Left renal pelvis (tissue), 4 donors: Measurements from ENCODE around the gene MS4A4E. TPM values are rescaled to one million over a fixed set of nuclear protein-coding genes. Genes with fewer than 3 reads are reported as not detected.
"Not testable (repeated sequence)": the region's sequence is repeated elsewhere in the genome, so short reads cannot be mapped to it uniquely, and the experiment has no call there.

Experiments
- DNase-seq, 4 donors: peaks; one replicate each; pipeline ENCODE4 v3.0.0-alpha.2; 2013; ENCODE audit warnings: low read depth in 4 of 4, low spot score in 3 of 4
- polyA plus RNA-seq, 4 donors: library from polyadenylated mRNA; unstranded; fragments of 120-200 nt; gene quantifications; one replicate each; pipeline ENCODE4 v1.2.1, GENCODE V29; 2013; ENCODE audit not compliant: insufficient read length in 4 of 4

Gene MS4A4E
- polyA plus RNA-seq, 4 donors, result 0.83 to 1.4 (median 1.2) TPM

DNA sequence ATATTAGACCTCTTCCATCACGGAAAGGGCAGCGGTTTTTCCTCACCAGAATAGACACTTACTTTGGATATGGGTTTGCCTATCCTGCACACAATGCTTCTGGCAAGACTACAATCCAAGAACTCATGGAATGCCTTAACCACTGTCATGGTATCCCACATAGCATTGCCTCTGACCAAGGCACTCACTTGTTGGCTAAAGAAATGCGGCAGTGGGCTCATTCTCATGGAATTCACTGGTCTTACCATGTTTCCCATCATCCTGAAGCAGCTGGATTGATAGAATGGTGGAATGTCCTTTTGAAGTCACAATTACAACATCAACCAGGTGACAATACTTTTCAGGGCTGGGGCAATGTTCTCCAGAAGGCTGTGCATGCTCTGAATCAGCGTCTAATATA lies 20.8 kb downstream of the MS4A4E start:
- no peak for DNase-seq

DNA sequence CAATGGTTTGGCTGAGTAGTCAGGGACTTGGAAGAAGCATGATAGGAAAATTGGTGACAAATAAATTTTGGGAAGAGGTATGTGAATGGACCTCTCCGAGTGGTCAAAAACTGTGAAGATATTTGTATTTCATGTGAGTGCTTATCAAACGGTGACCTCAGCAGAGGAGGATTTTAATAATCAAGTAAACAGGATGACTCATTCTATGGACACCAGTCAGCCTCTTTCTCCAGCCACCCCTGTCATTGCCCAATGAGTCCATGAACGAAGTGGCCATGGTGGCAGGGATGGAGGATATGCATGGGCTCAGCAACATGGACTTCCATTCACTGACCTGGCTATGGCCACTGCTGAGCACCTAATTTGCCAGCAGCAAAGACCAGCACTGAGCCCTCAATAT lies 21.2 kb downstream of the MS4A4E start:
- DNase-seq, result no peak

DNA sequence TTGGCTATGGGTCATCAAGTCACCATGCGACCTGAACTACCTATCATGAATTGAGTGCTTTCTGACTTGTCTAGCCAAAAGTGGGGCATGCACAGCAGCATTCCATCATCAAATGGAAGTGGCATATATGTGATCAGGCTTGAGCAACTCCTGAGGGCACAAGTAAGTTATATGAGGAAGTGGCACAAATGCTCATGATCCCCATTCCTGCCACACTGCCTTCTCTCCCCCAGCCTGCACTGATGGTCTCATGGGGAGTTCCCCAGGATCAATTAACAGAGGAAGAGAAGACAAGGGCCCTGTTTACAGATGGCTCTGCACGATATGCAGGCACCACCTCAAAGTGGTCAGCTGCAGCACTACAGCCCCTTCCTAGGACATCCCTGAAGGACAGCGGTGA lies 21.8 kb downstream of the MS4A4E start:
- DNase-seq, result no peak

DNA sequence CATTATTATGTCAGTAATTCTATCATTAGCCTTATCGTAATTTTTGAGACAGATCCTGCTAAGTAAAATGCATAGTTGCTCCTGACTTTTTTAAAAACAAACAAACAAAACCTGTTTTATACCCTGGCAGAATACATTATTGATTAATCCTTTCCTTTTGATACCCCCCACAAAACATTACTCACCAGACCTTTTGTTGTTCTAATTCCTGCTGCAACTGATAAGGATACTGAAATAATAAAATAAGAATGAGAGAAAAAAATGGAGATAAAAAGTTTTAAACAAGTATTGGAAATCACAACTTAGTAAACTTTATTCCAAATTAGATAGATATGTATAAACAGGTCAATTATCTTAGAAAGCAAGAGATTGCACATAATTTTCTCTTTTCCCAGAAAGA lies 28.6 kb downstream of the MS4A4E start:
- no peak for DNase-seq

DNA sequence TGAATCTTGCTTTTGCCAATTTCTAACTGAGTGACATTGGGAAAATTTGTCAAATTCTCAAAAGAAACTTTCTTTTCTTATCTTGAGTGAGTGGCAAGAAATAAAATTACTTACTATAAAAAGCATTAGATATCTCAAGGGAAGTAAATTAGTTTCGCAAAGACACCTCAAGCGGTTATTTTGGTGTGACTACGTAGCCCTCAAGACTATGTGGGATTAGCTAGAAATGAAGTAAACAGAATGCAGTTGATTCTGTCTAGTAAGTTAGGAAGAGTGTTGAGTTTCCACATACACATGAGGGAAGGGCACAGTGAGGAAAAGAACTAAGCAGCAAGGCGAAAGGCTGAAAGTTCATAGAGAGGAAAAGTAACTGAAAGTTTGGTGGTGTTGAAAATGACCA lies 31.7 kb downstream of the MS4A4E start:
- no peak for DNase-seq

DNA sequence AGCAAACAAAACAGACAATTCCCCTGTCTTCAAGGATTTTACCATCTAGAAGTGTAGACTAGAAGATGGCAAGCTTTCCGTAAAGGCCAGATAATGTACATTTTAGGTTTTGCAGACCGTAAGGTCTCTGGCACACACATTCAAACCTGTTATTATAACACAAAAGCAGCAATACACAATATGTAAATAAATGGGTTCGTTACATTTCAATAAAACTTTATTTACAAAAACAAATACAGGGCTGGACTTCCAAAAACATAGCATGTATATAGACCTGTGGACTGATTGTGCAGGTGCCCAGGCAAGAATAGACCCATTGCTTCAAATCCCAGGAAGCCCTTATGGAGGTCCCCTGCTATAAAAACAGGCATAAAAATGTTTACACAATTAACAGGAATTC lies 33.0 kb downstream of the MS4A4E start:
- no peak for DNase-seq

DNA sequence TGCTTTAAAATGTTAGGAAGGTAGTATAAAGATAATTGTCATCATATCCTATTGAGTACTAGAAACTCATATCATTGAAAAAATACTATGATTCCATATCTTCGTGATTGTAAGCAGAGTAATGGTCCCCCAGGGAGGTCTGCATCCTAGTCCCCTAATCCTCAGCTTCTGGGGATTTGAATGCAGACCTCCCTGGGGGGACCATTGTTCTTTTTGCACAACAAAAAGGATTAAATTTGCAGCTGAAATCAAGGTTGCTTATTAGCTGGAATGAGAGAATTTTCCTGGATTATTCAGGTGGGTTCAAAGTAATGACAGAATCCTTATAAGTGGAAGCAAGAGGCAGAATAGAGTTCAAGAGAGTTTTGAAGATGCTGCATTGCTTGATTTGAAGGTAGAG lies 34.0 kb downstream of the MS4A4E start:
- no peak for DNase-seq

DNA sequence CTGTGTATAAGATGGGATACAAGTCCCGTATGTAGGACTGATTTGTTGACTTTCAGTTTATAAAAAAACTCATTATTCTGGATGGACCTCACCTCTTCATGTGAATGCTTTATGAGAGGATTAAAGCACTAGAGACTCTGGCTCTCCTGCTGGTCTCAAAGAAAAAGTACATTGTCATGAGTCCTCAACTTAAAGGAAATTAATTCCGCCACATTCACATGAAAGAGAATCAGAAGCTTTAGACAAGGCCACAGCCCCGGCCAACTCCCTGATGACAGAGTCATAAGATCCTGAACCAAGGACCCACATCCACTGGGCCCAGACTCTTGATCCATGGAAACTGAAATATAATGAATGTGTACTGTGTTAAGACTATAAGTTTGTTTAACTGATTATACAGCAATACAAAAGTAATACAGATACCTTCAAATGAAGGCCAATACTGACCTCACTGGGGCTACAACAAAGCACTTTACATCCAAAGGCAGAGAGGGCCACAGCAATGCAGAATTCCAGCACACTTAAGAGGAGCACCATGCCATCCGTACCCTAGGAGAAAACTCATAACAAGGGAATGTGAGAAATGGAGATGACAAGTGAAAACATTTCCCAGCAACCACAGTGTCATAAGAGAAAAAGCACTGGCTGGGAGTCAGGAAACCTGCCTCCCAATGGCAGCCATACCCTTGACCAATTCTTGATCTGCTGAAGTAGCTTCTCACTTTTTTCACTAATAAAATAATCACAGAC lies 34.6 kb downstream of the MS4A4E start:
- no peak for DNase-seq

DNA sequence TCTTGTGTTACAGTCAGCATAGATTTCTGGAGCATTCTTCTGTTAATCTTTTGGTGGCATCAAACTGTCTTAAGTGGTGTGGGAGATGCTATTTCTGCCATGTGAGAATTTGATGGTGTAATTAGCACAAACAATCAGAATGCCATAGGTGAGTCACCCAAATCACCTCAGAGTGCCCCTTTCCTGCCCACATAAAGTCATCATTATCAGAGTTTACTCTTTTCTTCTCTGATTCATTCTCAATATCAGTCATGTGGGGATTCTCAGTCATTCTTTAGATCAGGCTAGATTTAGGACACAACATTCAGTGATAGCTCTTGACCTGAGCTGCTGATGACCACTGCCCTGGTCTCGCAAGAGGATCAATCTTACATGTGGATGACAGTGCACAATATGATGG lies 36.3 kb downstream of the MS4A4E start:
- DNase-seq, result no peak

DNA sequence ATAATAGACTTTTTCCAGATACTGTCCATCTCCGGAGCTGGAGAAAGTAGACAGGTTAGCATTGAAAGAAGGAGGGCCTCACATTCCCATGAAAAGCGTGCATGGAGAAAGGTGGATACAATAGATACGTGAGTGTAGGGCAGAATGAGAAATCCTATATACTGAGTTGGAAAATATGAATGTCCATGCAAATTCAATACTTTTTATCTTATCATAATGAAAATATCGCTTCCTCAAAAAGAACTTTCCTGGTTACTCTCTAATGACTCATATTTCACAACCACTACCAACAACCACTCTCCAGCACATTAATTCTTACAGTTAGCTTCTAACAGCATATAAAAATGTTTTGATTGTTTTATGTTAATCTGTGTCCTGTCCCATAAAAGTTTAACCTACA lies 38.0 kb downstream of the MS4A4E start:
- no peak for DNase-seq

DNA sequence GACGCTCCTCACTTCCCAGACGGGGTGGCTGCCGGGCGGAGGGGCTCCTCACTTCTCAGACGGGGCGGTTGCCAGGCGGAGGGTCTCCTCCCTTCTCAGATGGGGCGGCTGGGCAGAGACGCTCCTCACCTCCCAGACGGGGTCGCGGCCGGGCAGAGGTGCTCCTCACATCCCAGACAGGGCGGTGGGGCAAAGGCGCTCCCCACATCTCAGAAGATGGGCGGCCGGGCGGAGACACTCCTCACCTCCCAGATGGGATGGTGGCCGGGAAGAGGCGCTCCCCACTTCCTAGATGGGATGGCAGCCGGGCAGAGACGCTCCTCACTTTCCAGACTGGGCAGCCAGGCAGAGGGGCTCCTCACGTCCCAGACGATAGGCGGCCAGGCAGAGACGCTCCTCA lies 41.6 kb downstream of the MS4A4E start:
- not testable (repeated sequence) for DNase-seq

DNA sequence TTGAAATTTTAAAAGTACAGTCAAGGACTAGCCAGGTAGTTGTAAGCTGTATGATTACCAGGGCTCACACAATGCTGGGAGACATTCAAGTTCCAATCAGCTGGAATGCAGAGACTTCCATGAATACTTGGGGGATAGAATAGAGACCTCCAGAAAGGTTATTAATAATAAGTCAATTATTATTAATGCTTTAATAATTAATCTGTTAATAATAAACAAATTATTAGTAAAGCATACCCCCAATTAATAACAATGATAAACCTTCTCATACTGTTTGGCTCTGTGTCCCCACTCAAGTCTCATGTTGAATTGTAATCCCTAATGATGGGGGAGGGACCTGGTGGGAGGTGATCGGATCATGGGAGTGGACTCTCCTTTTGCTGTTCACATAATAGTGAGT lies 45.5 kb downstream of the MS4A4E start:
- no peak for DNase-seq

DNA sequence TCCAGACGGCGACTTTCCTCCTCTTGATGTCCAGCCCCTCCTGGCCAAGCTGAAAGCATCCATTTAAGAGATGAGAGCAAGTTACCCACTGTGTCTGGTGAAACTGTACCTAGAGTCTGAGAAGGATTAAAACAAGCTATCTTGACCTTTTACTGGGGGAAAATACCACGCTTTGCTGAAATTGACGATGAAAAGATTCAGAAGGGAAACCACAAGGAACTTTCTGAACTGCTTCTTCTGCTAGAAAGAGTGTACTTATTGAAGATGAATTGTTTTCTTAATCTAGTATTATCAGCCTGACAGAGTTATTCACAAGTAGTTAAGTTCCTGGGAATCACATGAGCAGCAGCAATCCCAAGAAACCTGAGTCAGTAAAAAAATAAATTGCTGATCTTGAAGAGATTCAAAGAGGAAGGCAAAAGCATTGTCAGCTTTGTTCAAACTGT lies 47.0 kb downstream of the MS4A4E start:
- DNase-seq, result no peak

DNA sequence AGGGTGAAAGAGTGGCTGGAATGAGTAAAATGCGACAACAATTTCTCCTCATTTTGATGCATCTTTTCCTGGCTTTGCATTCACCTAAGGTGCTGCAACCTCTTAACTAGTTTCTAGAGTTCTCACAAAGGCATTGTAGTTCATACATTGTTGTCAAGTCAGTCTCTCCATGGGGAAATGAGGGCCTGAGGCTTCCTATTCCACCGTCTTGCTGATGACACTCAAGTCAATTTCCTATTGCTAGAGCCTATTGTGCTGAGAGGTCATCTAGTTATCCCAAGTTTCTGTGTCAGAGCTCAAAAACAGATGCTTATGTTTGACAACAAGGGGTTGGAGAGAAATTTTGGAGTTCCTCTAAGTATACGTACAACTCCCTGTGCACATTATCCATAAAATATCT lies 48.4 kb downstream of the MS4A4E start:
- no peak for DNase-seq

DNA sequence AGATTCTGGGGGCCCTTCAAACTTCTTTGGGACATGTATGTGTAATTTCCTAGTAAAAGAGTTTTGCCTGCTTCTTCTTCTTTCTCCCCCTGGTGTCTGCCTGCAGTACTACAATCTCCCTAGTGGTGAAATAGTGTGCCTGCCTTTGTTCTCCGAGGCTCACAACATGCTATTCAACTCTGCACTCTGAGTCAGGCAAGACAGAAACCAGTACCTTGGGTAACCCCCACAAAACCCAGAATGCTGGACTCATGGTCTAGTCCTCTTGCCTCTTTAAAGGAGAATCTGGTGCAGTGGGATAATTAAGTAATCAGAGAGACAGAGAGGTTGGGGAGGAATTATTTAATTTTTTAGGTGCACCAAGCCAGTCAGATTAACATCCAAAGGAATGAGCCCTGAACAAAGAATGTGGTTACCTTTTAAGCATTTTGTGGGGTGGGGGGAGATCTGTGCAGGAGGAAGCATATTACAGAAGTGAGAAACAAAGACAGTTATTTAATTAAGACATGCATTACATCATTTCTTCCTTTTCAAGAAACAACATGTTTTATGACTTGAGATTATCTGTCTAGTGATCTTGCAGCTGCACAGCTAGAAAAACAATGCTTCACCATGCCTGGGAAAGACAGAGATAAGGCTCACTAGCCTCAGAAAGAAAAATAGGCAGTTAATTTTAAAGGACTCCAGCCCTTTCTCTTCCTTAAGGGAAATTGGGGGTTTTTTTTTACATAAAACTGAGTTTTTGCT lies 49.1 kb downstream of the MS4A4E start:
- peak in 2 of 4 donors; percentile 9 to 16 for DNase-seq

DNA sequence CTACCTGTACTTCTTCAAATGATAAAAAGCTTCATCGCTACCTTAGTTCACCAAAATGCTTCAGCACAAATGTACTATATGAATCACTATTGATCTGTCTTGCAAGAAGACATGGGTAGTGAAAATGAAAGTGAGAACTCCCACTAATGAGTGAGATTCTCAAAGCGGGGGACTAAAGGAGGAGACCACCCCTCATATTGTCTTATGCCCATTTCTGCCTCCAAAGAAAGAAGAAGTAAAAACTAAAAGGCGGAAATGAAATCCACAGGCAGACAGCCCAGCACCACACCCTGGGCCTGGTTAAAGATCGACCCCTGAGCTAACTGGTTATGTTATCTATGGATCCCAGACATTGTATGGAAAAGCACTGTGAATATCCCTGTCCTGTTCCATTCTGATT lies 50.4 kb downstream of the MS4A4E start:
- not testable (repeated sequence) for DNase-seq

DNA sequence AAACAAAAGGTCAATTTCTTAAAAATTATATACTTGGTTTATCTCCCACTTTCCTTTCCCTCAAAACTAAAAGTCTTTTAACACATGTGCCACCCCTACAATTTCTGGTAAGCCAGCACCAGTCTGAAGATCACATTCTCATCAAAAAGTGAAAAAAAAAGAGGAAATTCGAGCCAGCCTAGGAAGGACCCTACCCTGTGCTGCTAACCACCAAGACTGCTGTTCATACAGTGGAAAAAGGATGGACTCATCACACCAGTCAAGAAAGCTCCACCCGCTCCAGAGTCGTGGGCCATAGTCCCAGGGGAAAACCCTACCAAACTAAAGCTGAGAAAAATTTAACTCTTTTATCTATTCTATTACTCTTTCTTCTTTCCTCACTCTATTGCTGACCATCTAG lies 54.5 kb downstream of the MS4A4E start:
- not testable (repeated sequence) for DNase-seq

DNA sequence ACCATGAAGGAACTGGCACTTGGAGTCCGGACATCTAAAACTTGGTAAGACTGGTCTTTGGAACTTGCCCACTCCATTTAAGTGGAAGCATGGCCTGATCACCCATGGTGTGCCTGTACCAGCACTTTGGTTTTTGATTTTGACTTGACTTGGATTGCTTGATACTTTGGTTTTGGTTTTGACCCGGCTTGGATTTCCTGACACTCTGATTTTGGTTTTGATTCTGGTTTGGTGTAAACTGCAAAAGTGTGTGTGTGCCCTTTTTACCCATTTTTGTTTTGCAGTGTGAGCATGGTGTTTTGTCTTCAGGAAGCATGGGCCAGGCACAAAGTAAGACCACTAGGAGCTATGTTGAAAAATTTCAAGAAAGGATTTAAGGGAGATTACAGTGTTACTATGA lies 56.8 kb downstream of the MS4A4E start:
- DNase-seq, result not testable (repeated sequence)

DNA sequence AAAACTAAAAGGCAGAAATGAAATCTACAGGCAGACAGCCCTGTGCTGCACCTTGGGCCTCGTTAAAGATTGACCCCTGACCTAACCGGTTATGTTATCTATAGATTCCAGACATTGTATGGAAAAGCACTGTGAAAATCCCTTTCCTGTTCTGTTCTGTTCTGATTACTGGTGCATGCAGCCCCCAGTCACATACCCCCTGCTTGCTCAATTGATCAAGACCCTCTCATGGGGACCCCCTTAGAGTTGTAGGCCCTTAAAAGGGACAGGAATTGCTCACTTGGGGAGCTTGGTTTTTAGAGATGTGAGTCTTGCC lies 57.5 kb downstream of the MS4A4E start:
- not testable (repeated sequence) for DNase-seq

DNA sequence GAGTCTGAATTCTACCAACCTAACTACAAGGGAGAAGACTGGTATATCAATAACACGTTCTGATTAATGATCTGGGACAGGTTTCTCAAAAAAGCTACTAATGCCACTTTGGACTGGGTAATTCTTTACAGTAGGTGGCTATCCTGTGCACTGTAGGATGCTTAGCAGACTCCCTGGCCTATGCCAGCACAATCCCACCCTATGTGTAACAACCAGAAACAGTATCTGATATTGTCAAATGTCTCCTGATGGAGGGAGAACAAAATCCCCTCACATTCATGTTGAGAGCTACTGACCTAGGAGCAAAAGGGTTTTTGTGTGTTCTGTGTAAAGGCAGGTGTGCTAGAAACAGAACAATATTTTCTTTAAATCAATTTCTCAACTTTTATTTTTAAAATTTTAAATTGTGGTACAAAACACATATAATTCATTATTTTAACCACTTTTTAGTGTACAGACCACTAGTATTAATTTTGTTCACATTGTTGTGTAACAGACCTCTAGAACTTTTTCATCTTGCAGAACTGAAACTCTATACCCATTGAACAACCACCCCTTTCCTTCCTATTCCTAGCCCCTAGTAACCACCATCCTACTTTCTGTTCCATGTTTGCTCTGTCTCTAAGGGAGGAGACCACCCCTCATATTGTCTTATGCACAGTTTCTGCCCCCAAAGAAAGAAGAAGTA lies 58.0 kb downstream of the MS4A4E start:
- DNase-seq, result no peak

DNA sequence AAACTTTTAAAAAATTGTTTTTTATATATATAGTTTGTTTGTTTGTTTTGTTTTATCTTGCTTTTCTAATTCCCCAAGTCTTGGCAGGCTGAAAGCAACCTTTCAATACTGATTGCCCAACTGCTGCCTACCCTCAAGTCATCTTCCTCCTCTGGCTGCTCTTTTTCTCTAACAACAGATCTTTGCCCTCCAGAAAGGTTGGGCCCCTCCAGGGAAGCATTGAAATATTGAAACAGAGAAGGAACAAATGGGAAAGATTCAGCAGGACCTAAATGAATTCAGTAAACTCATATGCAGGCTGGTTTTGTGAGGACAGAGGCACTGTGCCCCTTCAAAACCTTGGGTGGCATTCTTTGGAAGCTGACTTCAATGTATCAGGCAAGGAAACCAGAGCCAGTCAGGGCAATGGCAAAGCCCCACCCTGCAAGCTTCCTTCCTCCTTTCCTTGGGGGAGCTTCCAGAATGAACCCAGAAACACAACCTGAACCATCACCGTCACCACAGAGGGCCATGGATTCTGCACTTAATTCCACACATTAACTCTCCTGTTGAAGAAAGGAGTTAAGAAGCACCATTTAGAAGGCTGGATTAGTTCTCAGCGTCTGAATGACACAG lies 59.2 kb downstream of the MS4A4E start:
- DNase-seq, result no peak
